Activated CD4-positive, alpha-beta T cell treated with anti-CD3 and anti-CD28 coated beads for 1 hour (primary cell): Measurements from ENCODE around the gene SERPINH1.

ENCODE experiments used
- DNase-seq: peaks from one replicate; pipeline ENCODE4 v3.0.0-alpha.2; 2020

Gene SERPINH1

DNA sequence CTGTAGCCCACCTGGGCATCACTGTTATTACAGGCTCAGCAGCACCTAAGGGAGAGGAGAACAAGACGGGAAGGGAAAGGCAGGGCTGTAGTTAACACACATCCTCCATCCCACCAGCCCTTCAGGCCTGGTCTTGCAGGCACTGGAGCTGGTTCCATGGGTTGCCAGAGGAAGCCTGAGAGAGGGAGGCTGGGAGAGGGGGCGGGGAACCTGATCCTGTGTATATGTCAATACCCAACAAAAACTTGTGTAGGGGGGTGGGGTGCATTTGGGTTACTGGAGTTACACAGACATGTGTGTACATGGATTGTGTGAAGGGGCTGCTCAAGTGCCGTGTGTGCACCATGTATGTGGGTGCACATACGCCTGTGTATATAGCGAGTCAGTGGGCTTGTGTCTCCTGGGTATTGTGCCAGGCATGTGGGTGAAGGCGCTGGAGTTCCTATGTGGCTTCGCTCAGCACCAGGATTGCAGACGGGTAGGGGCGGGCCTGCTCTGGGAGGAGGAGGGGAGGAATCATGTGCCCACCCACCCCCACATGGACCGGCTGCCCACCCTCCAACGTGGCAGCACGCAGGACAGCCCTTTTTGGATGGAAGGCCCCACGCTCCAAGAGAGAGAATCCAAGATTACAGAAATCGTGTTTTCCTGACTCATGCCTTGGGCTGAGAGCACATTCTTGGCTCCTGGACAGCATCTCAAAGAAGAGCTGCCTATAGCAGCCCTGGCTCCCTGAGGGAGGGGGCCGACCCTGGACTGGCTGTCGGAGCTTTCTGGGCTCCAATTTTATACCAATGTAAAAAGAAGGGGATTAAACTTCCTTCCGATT is 4.2 kb upstream of the SERPINH1 start:
- DNase-seq, result no peak

DNA sequence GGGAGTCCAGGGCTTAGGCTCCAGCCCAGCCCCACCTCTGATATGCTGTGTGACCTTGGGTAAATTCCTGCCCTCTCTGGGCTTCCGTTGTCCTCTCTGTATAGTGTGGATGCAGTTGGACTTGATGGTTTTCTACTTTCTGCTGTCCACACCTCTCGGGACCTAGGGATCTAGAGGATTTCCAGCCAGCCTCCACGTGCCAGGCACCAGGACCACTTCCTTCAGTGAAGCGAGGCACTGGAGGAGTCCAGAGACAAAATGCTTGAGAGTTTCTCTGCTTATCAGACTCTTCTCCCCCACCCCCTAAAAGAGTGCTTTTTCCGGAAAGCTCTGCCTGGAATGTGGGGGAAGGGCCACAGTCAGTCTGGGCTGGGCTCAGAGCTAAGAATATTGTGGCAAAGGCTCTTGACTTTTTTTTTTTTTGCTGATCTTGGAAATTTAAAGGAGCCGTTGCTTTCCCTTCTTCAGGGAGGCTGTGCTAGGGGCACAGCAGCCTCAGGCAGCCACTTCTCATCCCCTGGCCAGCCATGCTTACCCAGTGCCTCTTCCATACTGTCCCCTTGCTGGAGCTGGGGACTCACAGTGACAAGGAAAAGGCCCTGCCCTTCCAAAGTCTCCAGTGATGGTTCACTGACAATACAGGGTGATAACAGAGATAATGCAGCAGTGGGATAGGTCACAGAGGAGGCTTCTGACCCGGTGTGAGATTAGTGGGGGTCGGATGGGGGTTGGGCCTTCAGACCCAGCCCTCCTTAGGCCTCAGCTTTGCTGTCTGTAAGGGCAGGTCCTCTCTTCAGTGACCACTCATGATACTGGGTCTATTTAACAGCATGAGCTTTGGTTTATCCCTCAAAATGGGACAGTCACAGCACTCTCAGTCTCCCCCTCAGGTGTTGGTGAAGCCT is 2.9 kb upstream of the SERPINH1 start:
- DNase-seq, result no peak

DNA sequence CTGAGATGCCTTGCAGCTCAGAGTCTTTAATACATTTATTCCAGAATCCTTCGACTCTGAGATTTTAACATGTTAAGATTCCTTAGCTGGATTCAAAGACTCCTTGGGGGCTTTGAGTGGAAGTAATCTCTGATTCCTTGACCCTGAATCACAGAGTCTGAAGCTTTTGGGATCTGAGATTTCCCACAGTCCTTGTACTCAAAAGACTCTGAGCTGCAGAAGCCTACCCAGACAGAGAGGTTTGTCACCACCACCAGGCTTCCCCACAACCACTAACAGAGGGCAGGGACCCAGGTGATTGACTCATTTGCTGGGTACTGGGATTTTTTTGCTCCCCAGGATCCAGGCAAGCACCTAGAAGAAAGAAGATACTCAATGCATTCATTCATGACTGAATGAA is 1.4 kb upstream of the SERPINH1 start:
- no peak for DNase-seq

DNA sequence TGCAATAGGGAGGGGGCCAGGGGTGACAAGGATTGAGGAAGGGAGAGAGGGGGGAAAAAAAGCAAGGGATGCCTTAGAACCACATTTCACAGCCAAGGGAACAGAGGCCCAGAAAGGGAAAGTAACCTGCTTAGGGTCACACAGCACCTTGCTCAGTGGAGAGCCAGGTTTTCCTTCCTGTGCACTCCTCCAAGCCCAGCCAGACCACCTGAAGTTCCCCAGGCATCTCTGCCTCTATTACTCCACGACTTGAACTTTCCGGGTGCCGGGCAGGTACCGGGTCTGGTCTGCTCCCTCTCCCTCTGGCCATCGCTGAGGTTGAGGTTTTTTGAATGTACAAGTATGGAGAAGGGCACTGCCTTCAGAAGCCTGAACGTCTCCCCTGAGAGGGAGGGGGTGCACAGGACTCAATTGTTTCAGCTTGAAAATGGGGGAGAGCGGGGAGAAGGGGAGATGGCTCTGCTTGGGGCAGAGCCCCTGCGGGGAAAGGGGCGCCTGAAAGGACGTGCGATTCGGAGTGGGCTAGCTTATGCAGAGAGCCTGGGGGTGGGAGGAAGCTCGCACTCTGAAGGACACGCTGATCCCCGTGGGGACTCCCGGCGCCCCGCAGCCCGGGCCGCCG is 516 bp upstream of the SERPINH1 start:
- no peak for DNase-seq

DNA sequence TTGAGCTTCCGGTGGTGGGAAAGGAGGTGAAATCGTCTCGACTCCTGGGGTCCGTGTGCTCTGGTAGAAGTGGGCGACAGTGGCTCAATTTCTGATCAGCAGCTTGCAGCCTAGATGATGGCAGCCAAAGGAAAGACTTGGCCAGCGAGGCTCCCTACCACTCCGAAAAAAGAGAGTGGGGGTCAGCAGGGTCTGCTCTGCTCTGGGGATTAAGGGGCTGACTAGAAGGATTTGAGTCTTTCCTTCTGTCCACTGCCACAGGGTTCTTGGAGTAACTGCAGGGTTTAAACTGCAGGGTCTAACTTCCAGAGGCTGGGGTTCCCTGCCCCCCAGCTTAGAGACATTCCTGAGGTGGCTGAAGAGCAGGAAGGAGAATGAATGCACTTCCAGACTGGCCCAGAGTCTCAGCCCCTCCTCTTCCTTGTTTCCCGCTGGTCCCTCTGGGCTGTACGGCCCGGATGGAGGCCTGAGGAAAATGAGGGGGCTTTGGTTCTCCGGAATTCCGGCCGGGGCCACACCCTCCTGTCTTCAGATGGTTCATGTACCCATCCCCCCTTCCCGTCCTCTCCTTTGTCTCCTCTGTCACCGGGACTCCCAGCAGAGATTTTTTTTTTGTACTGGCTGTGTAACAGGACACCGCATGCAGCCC is 907 bp downstream of the SERPINH1 start:
- no peak for DNase-seq

DNA sequence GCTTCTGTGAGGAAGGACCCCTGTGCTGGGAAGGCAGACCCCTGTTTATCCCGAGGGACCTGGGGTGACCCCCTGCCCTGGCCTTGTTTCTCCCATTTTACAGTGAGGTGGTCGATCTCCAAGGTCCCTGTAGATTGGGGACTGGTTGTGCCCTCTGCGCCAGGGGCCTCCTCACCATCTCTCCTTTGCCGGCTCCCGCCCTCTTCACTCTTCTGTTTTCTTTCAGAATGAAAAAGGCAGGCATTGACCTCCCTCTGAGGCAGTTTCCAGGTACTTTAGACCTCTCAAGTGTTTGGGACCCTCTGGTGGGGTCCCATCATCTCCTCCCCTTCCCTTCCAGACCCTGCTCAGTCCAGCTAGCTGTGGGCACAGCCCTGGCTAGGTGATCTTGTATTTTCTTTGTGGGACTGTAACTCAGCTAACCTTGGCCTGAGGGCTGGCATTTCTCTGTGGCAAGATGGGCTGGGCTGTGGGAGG is 1.5 kb downstream of the SERPINH1 start:
- DNase-seq, result no peak

DNA sequence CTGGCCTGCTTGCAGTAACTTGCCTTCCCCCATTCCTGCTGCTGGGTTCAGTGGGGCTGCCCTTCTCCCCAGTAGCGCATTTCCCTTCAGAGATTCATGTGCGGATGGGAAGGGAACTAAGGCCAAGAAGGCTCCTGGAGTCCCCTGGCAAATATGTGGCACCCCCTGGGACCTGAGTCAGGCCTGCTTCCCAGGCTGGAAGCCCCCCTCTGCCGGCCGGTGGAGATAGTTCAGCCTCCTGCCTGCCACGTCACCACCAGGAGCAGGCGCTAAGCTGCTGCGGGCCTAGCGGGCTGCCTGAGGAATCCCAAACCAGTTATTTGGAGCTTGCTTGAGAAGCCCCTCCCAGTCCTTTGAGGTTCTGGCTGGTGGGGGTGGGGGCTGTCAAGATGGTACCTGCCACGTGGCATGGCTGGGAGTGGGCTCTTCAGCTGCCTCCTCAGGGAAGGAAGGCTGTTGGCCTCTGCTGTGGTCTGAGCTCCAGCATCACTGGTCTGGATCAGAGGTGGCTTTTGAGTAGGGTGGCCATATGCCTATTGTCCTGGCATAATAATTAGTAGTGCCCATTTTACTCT is 2.0 kb downstream of the SERPINH1 start:
- DNase-seq, result no peak

DNA sequence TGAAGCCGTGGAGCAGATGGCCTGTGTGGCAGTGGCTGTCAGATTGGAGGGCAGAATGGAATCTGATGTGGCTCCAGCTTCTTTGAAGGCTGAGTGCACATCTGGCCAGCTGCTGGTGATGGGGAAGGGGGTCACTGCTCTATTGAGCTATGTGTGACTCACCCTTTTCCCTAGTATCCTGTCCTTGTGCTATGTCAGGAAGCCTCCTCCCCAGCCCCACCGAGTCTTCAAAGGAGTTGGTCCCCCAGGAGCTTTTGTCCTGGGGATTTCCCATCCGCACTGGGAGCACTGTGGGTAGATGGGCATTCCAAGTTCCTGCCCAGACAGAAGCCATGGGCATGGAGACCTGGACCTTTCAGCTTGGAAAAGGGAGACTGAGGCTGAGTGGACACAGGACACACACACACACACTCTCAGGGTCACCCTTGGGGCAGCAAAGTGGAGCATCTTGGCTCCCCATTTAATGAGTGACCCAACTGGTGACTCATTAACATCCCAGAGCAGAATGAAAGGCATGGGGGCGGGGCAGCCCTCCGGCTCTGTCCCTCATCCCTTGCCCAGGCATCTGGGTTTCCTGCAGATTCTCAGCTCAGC is 3.3 kb downstream of the SERPINH1 start:
- no peak for DNase-seq

DNA sequence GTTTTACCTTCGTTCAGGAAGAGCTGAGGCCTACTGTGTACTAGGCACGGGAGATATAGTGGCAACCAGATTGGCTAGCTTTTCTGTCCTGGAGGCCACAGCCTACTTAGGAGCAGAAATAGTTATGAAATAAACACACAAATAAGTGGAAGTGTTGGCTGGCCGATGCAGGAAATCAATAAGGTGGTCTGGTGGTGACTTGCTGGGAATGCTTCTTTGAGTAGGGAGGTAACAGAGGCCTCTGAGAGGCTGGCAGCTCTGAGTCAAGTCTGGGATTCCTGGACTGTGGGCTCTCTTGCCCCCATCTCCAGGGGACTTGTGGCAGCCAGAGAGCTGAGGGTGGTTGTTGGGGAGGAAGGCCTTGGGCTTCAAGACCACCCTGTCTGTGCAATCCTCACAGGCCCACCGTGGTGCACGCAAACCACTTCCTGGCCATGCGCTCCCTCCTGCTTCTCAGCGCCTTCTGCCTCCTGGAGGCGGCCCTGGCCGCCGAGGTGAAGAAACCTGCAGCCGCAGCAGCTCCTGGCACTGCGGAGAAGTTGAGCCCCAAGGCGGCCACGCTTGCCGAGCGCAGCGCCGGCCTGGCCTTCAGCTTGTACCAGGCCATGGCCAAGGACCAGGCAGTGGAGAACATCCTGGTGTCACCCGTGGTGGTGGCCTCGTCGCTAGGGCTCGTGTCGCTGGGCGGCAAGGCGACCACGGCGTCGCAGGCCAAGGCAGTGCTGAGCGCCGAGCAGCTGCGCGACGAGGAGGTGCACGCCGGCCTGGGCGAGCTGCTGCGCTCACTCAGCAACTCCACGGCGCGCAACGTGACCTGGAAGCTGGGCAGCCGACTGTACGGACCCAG is 4.1 kb downstream of the SERPINH1 start:
- no peak for DNase-seq

DNA sequence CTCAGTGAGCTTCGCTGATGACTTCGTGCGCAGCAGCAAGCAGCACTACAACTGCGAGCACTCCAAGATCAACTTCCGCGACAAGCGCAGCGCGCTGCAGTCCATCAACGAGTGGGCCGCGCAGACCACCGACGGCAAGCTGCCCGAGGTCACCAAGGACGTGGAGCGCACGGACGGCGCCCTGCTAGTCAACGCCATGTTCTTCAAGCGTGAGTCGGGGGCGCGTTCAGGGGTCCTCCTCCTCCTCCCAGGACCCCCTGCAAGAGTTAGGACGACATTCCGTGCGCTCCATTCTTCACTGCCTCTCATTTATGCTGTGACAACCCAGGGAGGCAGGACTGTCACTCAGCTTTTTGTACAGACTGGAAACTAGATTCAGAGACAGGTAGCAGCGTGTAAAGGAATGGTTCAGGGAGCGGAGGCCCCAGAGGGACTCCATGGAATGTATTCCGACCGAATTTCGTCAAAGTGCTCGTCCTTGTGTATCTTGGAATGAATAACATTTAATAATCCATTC is 4.8 kb downstream of the SERPINH1 start:
- no peak for DNase-seq

DNA sequence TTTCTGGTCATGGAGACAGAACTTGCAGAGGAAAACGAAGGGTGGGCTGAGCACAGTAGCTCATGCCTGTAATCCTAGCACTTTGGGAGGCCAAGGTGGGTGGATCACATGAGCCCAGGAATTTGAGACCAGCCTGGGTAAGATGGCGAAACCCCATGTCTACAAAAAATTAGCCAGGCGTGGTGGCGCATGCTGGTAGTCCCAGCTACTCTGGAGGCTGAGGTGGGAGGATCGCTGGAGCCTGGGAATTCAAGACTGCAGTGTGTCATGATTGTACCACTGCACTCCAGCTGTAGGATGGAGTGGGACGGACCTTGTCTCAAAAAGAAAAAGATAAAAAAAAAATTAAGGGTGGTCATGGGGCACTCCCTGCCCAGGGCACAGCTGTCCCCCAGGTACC is 5.9 kb downstream of the SERPINH1 start:
- no peak for DNase-seq

DNA sequence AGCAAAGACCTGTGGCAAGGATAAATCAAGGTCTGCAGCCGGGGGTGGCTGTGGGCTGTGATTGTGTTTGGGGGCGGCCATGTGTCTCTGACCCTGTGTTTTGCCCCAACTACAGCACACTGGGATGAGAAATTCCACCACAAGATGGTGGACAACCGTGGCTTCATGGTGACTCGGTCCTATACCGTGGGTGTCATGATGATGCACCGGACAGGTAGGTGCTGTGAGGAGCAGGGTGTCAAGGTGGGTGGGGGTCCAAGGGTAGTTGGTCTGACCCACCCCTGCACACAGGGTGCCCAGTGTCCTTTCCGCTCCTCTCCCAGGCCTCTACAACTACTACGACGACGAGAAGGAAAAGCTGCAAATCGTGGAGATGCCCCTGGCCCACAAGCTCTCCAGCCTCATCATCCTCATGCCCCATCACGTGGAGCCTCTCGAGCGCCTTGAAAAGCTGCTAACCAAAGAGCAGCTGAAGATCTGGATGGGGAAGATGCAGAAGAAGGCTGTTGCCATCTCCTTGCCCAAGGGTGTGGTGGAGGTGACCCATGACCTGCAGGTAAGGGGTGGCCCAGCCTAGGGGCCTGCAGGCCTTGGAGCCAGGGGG is 6.7 kb downstream of the SERPINH1 start:
- no peak for DNase-seq

DNA sequence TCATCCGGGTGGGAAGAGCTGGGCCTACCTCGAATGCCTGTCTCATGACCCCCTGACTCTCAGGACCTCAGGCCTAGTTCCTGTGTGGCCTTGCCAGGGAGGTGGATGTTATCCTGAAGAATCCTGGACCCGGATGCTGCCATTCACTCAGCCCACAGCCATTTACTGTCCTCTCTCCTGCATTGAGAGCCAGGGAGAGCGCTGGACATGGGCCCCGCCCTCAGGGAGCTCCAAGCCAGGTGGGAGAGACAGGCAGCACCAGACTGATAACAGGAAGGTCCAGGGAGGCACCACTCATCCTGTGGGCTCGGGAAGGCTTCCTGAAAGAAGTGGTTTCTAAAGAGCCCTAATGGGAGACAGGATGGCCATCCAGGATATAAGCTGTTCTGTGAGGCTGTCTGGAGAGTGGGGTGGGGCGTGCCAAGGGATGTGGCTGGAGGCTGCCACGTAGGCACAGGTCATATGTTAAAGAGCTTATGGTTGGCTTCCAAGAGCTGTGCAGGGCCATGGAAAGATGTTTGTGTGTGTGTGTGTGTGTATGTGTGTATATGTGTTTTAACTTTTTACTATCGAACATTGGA is 8.6 kb downstream of the SERPINH1 start:
- DNase-seq, result no peak

DNA sequence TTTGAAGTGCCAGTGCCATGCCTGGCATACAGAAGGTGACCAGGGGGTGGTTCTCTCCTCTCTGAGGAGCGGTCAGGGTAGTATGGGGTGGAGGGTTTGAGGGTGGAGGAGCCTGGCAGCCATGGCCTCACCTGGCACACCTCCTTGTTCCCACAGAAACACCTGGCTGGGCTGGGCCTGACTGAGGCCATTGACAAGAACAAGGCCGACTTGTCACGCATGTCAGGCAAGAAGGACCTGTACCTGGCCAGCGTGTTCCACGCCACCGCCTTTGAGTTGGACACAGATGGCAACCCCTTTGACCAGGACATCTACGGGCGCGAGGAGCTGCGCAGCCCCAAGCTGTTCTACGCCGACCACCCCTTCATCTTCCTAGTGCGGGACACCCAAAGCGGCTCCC is 9.6 kb downstream of the SERPINH1 start:
- DNase-seq, result no peak

DNA sequence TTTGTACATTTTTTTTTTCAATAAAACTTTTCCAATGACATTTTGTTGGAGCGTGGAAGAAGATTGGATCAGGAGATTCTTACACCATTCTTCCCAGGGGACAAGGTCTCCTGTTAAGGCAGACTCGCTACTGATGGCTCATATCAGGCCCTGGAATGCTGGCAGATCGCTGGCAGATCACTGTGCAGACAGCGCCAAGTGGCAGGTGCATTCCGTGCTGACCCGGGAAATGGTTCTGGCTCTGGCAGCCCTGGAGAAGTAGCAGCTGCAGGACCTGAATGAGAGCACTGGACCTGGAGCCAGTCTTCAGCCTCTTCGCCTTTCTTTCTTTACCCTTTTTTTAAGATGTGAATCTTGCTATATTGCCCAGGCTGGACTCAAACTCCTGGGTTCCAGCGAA is 10.7 kb downstream of the SERPINH1 start:
- no peak for DNase-seq

DNA sequence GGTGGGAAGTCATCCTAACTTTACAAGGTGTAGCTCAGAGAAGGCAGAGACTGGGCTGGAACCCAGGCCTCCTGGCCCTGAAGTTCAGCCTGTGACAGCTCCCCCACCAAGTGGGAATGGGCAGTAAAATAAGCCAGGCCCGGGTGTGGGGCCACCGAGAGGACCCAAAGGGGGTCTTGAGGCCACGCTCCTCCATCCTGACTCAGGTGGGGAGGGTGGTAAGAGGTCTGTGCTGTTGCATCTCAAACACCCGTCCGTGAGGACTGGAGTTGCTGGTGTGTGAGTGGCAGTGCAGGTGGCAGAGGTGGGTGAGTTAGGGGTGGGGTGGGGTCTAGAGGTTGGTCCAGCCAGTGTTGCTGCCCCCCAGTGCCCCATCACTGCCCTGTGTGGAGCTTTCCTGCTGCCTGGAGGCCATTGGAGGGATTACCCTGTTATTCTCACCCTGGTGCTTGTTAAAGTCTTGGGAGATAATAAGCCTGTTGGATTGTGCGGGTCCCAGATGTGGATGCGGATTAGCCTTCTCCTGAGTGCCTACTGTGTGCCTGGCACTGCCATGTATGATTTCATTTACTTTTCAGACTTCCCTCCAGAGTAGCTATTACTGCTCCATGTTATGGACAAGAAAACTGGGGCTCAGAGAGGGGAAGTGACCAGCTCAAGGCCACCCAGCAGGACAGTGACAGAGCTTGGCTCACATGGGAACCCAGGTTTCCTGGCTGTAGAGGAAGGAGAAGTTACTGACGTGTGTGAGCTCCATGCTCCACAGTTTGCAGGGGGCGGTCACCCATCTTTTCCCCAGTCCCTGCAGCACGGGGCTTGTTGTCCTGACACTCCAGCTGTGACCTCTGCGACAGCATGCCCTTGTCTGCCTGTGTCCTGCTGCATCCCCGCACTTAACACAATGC is 12.9 kb downstream of the SERPINH1 start:
- DNase-seq, result no peak

DNA sequence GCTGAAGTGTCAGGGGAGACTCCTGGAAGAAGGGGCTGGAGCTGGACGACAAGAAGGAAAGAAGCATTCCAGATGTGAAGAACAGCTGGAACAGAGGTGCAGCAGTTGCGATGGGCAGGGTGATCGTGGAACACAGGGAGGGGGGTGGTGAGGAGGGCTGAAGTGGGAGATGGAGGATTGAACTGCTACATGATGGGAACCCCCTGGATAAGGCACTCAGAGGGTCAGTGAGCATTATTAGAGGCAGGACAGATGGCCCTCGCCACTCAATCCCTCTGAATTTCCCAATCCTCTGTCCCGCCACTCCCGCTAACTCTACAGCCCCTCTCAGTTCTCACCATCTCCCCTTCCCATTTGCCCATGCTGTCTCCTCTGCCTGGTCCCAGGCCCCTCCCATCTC is 14.0 kb downstream of the SERPINH1 start:
- DNase-seq, result no peak

DNA sequence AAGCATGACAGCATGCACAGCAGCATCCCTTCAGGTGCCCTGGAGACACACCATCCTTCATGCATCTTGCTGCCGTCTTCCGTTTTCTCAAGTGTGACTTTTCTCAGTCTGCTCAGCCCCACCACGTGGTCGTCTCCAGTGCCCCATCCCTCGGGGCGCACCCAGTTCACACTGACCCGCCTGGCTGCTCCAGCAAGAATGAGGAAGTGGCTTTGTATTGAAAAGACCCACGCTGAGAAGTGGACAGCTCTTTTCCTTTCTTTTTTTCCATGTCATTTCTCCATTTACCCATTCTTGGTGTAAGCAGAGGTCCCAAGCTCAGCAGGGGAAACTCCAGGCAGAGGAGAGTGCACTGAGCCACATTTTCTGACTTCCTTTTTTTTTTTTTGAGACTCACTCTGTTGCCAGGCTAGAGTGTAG is 14.5 kb downstream of the SERPINH1 start:
- DNase-seq, result no peak

DNA sequence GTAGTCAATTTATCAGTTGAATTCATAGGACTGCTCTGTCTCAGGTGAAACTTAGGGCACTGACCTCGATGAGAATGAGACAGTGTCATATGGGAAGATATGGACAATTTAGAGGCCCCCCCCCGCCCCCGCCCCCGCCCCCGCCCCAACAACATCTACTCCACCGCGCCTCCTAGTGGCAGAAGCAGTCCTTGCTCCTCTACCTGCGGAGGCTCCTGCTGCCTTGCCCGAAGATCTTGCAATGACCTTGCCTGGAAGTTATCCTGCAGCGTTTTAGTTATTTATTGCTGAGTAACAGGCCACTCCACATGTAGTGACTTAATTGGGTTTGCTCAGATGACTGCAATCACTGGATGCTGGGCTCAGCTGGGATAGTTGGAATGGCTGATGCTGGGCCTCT is 15.2 kb downstream of the SERPINH1 start:
- DNase-seq, result peak; percentile 39
